HG03280 (cell line): ENCODE results near the gene ZBTB33.

Experiments
- ATAC-seq: cut with Tn5 transposase; IDR thresholded peaks from one replicate; pipeline ENCODE4 v1.9.1; 2021; ENCODE audit warnings: mild to moderate bottlenecking, moderate library complexity; ENCODE audit not compliant: unreplicated experiment

The ZBTB33 gene, protein sequence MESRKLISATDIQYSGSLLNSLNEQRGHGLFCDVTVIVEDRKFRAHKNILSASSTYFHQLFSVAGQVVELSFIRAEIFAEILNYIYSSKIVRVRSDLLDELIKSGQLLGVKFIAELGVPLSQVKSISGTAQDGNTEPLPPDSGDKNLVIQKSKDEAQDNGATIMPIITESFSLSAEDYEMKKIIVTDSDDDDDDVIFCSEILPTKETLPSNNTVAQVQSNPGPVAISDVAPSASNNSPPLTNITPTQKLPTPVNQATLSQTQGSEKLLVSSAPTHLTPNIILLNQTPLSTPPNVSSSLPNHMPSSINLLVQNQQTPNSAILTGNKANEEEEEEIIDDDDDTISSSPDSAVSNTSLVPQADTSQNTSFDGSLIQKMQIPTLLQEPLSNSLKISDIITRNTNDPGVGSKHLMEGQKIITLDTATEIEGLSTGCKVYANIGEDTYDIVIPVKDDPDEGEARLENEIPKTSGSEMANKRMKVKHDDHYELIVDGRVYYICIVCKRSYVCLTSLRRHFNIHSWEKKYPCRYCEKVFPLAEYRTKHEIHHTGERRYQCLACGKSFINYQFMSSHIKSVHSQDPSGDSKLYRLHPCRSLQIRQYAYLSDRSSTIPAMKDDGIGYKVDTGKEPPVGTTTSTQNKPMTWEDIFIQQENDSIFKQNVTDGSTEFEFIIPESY

DNA sequence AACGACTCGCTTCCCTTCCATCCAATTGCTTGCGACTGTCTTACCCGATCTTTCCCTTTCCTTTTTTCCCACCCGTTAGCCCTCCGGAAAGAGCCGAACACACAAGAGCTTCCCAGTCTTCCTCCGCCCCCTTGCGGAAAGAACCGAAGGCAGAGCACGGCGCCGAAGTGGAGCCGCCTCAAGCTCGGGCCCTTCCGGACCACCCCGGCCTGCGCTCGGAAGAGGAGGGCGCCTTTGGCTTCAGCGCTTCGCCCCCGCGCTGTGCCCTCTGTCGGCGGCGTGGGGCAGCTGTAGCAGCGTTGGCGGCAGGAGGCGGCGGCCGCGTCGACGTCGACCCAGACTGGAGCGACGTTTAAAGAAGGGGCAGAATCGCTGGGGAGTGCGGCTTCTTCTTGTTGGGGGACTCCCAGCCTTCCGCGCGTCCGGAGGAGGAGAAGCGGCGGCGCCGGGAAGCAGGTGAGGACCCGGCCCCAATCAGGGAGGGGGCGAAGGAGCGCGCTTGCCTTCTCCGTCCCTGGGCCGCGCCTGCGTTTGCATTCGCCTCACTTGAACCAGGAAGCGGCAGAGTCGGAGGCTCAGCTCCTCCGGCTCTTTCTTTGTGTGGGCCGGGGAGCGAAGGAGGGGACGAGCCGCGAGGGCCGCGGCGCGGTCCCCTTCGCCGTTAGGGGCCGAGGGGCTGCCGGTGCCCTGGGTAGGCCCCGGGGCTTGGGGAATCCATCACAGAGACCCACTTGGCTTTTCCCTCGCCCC, at the start of gene ZBTB33:
Gene ZBTB33 (plus strand): TSS at position 291 of the 750 bp plus-strand sequence. CDS start 2,604 bp downstream, outside the sequence.
- peak; percentile 97 for ATAC-seq

DNA sequence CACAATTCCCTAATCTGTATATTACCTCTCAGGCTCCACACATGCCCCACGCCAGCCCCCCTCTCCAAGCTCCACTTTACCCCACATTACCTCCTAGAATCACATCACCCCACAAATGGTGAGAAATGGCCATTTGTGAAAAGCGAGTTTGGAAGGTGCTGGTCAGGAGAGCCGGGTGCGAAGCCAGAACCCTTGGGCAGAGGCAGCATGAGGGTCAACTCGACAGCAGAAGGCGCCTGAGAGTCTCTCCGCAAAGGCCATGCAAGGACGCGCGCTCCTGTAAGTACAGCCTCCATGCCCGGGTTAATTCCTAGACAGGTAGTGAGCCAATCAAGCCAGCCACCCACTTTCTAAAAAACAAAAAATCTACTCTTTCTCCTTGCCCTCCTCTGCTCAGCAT, 49.8 kb upstream of the ZBTB33 start:
- no peak for ATAC-seq

DNA sequence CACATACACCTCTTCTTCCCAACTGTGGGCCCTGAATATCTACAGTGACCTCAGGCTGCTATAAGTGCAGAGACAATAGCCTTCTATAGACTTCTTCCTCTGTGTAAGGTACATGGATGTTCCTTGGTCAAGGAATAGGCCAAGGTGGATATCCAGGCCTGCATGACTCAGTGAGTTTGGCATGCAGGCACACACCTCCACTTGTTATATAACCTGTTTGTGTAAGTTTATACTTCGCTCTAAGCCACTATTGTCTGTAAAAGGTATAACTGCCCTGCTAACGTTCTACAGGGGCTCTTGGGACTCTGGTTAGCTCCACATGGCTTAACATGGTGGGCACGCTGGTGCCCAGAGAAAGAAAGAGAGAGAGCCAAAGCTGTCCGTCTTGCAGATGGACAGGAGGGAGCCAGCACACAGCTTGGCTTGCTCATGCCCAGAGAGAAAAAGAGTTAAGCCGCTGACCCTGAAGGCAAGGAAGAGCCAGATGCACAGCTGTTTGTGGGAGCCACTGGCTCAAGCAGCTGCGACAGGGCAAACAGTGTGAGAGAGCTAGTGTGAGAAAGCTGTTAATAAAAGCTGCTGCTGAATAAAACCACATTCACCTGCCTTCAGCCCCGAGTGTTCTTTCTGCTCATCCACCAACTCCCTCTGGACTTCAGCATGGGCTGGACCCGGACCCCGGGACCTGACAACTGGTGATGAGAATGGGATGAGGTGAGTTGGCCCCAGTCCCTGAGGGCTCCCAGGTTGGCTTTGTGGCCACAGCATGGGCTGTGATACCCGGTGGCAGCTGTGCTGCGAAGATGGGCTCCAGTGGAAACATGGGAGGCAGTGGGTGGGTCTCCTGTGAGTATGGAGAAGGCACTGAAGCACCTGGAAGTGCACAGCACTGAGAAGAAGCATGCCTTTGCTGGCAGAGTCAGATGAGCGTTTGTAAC, 44.5 kb upstream of the ZBTB33 start:
- no peak for ATAC-seq

GRCh38 chrX:120207009-120207605, 43.5 kb upstream of the ZBTB33 start:
- ATAC-seq, result no peak

GRCh38 chrX:120213438-120214265, 37.0 kb upstream of the ZBTB33 start:
- peak; percentile 70 for ATAC-seq

DNA sequence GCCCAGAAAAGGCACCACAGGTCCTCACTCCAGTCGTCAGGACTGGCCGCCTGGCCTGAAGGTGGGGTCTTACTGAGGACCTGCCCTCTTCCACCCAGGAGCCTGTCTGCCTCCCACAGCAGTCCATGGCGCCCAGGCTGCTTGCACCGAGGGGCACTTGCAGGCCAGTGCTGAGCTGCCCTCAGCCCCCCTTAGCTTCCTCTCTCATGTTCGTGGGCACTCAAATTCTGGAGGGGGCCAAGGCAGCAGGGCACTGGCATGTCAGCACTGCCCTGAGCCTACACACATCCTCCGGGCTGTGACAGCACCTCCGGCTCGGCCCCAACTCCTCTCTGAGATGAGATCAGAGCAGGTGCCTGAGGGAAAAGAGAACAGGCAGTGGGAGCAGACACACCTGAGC, 27.2 kb upstream of the ZBTB33 start:
- ATAC-seq, result no peak

DNA sequence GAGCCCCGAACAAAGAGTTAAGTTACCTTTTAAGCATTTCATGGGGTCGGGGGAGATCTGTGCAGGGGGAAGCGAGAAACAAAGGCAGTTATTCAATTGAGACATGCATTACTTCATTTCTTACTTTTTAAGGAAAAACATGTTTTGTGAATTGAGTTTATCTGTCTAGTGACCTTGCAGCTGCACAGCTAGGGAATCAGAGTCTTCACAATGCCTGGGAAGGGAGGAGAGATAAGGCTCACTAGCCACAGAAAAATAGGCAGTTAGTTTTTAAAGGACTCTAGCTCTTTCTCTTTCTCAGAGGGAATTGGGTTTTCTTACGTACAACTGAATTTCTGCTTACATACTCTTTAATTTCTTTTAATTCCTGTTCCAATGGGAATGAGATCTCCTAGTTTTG, 26.2 kb upstream of the ZBTB33 start:
- ATAC-seq, result no peak

- ATAC-seq, result no peak
Measured at GRCh38 chrX:120228187-120228908, 22.3 kb upstream of the ZBTB33 start.

DNA sequence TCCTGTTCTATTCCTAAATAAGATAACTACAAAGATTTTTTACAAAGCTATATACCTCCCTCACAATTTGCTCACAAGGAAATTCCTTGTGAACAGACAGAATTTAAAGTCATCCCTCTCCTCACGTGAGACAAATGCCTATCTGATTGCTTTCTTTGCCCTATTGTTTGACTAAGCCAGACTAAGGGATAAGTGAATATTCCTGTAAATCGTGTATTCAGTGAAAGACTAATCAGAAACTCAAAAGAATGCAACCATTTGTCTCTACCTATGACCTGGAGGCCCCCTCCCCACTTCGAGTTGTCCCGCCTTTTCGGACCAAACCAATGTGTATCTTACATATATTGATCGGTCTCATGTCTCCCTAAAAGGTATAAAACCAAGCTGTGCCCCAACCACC, 15.3 kb upstream of the ZBTB33 start:
- ATAC-seq, result no peak

GRCh38 chrX:120236687-120237479, 13.7 kb upstream of the ZBTB33 start:
- ATAC-seq, result no peak

- ATAC-seq, result no peak
Measured at GRCh38 chrX:120238933-120239332, 11.7 kb upstream of the ZBTB33 start.

DNA sequence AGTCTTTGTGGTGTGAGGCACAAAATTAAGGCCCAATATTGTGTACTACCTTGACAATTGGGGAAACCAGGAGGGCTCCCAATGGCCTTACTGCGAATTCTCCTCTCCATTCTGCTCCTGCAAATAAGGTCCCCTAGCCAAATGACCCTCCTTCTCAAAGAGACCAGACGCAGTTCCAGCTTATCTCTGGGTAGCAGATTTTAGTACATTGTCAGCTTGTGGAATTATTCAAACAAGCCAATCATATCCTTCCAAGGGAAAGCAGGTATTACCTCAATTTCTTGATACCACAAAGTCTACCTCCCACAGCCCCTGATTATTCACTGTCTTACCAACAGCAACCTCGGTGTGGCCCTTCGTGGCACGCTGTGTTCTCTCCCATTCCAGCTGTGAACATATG, 7.8 kb upstream of the ZBTB33 start:
- ATAC-seq, result no peak

DNA sequence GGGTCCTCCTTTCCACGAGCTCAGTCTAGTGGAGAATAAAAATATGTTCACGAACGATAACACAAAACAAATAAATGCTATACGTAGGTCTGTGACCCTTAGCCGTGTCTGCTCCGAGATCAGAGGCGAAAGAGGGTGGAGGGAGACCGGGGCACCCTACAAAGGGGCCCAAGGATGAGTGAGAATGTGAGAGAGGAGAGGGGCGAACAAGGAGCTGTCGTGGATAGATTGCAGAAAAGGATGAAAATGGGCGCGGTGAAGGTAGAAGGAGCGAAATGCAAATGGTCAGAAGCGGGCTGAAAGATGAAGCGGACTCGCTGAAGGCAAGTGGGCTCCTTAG, 6.2 kb upstream of the ZBTB33 start:
- ATAC-seq, result peak; percentile 10

DNA sequence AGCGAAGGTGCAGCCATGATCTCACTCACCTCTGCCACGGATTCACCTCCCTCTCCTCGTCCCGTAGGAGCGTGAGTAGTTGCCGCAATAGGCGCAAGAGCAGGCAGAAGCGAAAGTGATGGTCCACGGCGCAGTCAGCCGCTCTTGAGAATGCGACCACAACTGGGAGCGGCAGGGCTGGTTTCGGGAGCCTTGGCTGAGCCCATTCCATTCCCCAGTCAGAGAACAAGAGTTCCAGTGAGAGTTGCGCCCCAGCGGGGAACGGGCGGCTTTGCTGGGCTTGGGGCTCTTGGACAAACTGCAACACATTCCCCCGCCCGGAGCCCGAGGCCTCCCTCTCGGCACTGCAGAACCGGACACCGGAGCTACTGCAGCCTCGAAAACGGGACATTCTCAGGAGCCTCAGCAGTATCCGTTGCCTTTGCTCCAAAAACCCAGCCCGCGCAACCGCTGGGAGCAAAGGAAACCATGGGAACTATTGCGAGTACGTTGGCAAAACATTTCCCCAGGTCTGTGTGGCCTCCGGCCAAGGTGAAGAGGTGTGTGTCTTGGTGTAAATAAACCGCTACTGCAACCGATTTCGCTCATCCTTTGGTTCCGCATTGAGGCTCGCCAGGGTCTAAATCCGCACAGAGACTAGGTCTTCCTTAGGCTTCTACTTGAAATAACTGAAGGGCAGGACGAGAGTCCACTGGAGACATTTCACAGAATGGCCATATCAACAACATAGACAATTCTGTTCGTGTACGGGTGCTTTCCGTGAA, 5.7 kb upstream of the ZBTB33 start:
- peak; percentile 83 for ATAC-seq

DNA sequence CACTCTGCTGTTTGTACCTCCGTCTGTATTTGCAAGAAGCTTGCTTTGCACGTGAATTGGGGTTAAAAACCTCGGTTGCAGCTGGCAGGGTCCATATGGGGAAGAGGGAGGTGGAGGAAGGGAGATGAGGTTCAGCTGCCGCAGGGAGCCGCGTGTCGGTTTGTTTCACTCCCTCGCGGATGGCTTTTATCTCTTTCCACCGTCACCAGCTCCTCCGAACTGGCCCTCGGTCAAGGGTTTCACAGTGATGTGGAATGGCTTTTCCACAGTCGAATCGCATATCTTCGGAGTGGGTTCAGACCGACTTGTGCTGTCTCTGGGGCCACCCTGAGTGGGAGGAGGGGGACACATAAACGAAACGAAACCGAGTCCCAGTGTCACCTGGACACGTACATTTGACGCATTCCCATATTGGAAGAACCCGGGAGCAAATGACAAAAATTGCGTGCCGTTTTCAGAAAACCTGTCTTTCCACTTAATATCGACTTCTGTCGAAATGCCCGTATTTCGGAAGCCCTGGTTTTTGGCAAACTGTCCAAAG, 929 bp downstream of the ZBTB33 start:
- no peak for ATAC-seq

DNA sequence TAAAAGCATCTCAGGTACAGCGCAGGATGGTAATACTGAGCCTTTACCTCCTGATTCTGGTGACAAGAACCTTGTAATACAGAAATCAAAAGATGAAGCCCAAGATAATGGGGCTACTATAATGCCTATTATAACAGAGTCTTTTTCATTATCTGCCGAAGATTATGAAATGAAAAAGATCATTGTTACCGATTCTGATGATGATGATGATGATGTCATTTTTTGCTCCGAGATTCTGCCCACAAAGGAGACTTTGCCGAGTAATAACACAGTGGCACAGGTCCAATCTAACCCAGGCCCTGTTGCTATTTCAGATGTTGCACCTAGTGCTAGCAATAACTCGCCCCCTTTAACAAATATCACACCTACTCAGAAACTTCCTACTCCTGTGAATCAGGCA, 3.2 kb downstream of the ZBTB33 start:
- ATAC-seq, result no peak

DNA sequence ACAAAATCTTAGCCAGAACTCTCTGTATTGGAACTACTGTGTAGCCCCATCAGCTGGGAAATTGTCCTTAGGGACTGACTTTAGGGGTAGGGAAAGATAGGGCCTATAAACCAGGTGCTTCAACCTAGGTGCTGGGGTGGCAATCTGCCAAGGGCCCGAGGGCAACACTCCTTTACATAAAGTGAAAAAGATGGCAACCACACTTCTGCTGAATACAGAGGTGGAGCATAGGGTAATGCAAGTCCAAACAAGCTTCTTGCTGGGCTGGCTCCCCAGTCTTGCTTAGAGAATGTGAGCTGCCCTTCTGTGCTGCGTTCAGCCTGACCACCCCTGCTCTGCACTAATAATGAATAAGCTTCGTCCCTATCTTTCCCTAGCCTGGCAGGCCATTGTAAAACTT, 9.8 kb downstream of the ZBTB33 start:
- ATAC-seq, result no peak
